ENCODE measurements around the gene STOM. TPM values are rescaled to one million over a fixed set of nuclear protein-coding genes. Genes with fewer than 3 reads are reported as not detected.

STOM gene
- total and polyA plus RNA-seq, 2 experiments from 2014 or later, result 11.7 to 13.6 TPM

GRCh38 chr9:121305269-121305994 lies 64.6 kb downstream of the STOM start:
- no peaks in the 10 kb centered on the region for H3K27me3 ChIP-seq
- TF ChIP-seq CTCF (IDR thresholded peaks at IDR 0.05; ENCODE audit: low read depth, low read length), result no peak
- DNase-seq (ENCODE audit: low read depth in 1 of 2, low spot score in 1 of 2), result peak in 1 of 2 donors; percentile 33
- no peaks in the 10 kb centered on the region for H3K9me3 ChIP-seq (ENCODE audit: low read depth)
- H3K4me1 ChIP-seq (ENCODE audit: low read depth), result peaks cover 2% of the 10 kb centered on the region
- peaks cover 3% of the 10 kb centered on the region for H3K36me3 ChIP-seq
- no peak overlapping the region for H3K27ac ChIP-seq
- H3K4me3 ChIP-seq, result no peak overlapping the region

DNA sequence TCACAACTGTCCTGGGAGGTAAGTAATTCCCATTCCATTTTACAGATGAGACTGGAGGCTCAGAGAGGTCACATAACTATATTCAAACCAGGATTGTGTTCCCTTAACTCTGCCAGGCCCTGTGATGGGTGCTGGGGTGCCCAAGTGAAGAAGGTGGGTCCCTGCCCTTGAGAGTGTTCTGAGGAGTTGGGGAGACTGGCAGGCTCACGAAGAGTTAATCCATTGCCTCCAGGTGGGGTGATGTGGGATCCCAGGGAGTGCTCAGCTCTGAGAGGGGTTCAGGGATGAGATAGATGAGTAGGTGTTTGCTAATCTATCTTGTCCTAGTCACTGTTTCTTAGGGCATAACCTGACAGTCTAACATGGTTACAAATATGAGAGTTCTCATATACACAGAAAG lies 65.3 kb downstream of the STOM start:
- peaks cover 3% of the 10 kb centered on the region for H3K36me3 ChIP-seq
- peaks cover 7% of the 10 kb centered on the region for H3K4me1 ChIP-seq (ENCODE audit: low read depth)
- DNase-seq (ENCODE audit: low read depth in 1 of 2, low spot score in 1 of 2), result no peak
- no peak overlapping the region for H3K27ac ChIP-seq
- H3K4me3 ChIP-seq, result no peak overlapping the region
- TF ChIP-seq CTCF (IDR thresholded peaks at IDR 0.05; ENCODE audit: low read depth, low read length), result no peak
- H3K9me3 ChIP-seq (ENCODE audit: low read depth), result no peaks in the 10 kb centered on the region
- no peaks in the 10 kb centered on the region for H3K27me3 ChIP-seq

DNA sequence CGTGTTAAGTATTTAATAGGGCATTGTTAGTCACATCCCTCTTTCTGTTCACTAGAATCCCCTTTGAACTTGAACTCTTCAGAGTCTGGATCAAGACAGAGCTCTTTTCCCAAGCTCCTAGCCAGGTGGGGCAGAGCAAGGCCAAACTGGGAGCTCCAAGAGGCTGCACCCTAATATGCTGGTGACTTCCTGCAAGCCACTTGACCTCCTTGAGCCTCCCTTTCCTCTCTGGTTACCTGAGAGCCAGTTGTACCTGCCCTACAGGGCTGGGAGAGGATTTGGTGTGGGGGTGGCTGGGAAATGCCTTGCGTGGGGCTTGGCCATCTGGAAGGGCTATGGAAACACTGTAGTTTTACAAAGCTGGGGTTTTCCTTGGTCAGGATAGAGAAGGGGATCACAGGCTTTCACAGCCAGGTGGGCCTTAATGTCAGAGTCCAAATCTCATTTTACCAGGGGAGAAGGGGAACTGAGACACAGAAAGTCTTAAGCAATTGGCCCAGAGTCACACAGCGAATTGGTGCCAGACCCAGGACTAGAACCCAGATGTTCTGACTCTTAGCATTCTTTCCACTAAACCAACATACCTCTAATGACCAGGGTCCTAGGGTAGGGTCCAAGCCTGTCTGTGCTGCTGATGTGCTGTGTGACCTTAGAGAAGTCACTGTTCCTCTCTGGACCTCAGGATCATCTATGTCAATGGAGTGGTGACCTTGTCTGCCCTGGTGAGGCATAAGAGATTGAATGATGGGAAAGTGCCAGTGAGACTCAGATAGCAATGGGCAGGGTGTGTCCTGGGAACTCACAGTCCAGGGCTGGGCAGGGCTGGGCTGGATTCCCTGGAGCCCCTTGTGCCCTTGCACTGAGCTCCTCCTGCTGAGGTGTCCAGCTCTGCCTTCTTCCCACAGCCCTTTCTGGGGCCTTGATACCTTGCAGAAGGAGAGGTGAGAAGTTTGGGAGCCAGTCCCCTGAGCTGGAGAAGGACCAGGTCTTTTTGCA lies 66.3 kb downstream of the STOM start:
- no peak overlapping the region for H3K27ac ChIP-seq
- no peaks in the 10 kb centered on the region for H3K27me3 ChIP-seq
- peaks cover 15% of the 10 kb centered on the region for H3K4me1 ChIP-seq (ENCODE audit: low read depth)
- no peaks in the 10 kb centered on the region for H3K9me3 ChIP-seq (ENCODE audit: low read depth)
- DNase-seq (ENCODE audit: low read depth in 1 of 2, low spot score in 1 of 2), result no peak
- no peak for TF ChIP-seq CTCF (IDR thresholded peaks at IDR 0.05; ENCODE audit: low read depth, low read length)
- peaks cover 3% of the 10 kb centered on the region for H3K36me3 ChIP-seq
- H3K4me3 ChIP-seq, result no peak overlapping the region

- peaks cover 3% of the 10 kb centered on the region for H3K36me3 ChIP-seq
- no peak overlapping the region for H3K27ac ChIP-seq
- no peaks in the 10 kb centered on the region for H3K9me3 ChIP-seq (ENCODE audit: low read depth)
- DNase-seq (ENCODE audit: low read depth in 1 of 2, low spot score in 1 of 2), result no peak
- no peak for TF ChIP-seq CTCF (IDR thresholded peaks at IDR 0.05; ENCODE audit: low read depth, low read length)
- H3K27me3 ChIP-seq, result no peaks in the 10 kb centered on the region
- H3K4me1 ChIP-seq (ENCODE audit: low read depth), result peaks cover 25% of the 10 kb centered on the region
- H3K4me3 ChIP-seq, result no peak overlapping the region
Measured at GRCh38 chr9:121302786-121303185, 67.3 kb downstream of the STOM start.

GRCh38 chr9:121302341-121302740 lies 67.7 kb downstream of the STOM start:
- no peak for TF ChIP-seq CTCF (IDR thresholded peaks at IDR 0.05; ENCODE audit: low read depth, low read length)

More at GRCh38 chr9:121302341-121302740, 67.7 kb downstream of the STOM start:
- Histone ChIP-seq H3K4me1 (ENCODE audit: low read depth) (peaks cover 27% of the 10 kb centered on the region), H3K9me3 (ENCODE audit: low read depth) (no peaks in the 10 kb centered on the region), H3K36me3 (peaks cover 3% of the 10 kb centered on the region), H3K27ac (no peak overlapping the region), H3K4me3 (no peak overlapping the region), H3K27me3 (no peaks in the 10 kb centered on the region)
- DNase-seq (ENCODE audit: low read depth in 1 of 2, low spot score in 1 of 2), result no peak
